SU-DHL-6 (cell line): Measurements from ENCODE around the gene CACNA1C.

Experiments
- EZH2phosphoT487 ChIP-seq: fragments of 200-600 bp; sonication (generic), shearing (Covaris generic); conservative IDR thresholded peaks from 2 replicates; pipeline ENCODE4 v1.6.1; 2018; ENCODE audit warnings: mild to moderate bottlenecking, antibody characterized with exemption, low read length, moderate library complexity, mixed read lengths
- TF ChIP-seq, protein P1 (sequence below): fragments of 200-600 bp; sonication (generic); IDR thresholded peaks from one replicate; pipeline ENCODE4 v1.5.1; 2017; ENCODE audit warnings: antibody characterized with exemption, mild to moderate bottlenecking, low read length, moderate library complexity; ENCODE audit not compliant: insufficient read depth, poor library complexity, severe bottlenecking

DNA sequence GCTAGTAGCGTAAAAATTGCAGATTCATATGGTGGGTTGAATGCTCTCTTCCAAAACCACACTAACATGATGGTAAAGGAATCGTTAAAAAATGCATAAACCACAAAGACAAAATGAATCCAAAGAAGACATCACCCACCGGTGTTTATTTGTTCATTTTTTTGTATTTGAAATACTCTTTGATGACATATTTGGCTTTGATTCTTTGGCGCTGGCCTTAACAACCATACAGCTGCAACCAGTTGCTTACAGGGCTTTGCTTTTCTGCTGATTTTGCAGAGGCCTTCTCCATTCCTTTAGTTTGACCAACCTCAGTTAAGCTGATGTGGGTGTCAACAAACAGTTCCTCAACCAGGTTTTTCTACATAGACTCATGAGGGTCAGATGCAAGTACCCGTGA, 103.5 kb downstream of the CACNA1C start:
- TF ChIP-seq EZH2phosphoT487 = no peak
- TF ChIP-seq, protein P1, sequence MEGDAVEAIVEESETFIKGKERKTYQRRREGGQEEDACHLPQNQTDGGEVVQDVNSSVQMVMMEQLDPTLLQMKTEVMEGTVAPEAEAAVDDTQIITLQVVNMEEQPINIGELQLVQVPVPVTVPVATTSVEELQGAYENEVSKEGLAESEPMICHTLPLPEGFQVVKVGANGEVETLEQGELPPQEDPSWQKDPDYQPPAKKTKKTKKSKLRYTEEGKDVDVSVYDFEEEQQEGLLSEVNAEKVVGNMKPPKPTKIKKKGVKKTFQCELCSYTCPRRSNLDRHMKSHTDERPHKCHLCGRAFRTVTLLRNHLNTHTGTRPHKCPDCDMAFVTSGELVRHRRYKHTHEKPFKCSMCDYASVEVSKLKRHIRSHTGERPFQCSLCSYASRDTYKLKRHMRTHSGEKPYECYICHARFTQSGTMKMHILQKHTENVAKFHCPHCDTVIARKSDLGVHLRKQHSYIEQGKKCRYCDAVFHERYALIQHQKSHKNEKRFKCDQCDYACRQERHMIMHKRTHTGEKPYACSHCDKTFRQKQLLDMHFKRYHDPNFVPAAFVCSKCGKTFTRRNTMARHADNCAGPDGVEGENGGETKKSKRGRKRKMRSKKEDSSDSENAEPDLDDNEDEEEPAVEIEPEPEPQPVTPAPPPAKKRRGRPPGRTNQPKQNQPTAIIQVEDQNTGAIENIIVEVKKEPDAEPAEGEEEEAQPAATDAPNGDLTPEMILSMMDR = no peak
